ENCODE data around the gene MCEE. TPM values are rescaled to one million over a fixed set of nuclear protein-coding genes. Genes with fewer than 3 reads are reported as not detected.

Gene MCEE
- total and polyA plus RNA-seq, 2 of the 4 experiments (the other 2 are of a cell fraction) = 11.1 to 15.0 TPM

GRCh38 chr2:71101656-71102055 is 28.4 kb downstream of the MCEE start:
- H3K79me1 ChIP-seq (ENCODE audit: low read depth in 1 of 2, low read length in 2 of 2) = no peaks in the 10 kb centered on the region
- 0 out of 2 replicates have a peak overlapping the region, but pooled peaks have one; percentile 25 for H3K4me2 ChIP-seq (ENCODE audit: low read depth, low read length)
- peak; percentile 94 for DNase-seq
- CTCF ChIA-PET = interaction anchor here (0.7 to 3.0 kb wide), 4 partner anchors 9 to 283 kb away, joined by 4 to 20 read pairs (median 10); no protein-coding TSS in a partner anchor
- no peak overlapping the region for H2BK20ac ChIP-seq (ENCODE audit: low read depth, low read length)
- H3K4me1 ChIP-seq (ENCODE audit: control insufficient read depth, insufficient read depth, low read length) = no peaks in the 10 kb centered on the region
- no peak overlapping the region for H3K18ac ChIP-seq (ENCODE audit: low read depth, low read length)
- H3K27me3 ChIP-seq (ENCODE audit: control insufficient read depth, insufficient read depth, low read length) = no peaks in the 10 kb centered on the region; the same call in 1 of the 2 replicates
- H4K91ac ChIP-seq (ENCODE audit: insufficient read depth, low read depth, low read length) = no peak overlapping the region
- intact Hi-C loops (cut with micrococcal nuclease) (no loop called here), dilution Hi-C loops (cut with HindIII; ENCODE audit: low sequenced_read_pairs, unreplicated experiment) (no loop called here), in situ Hi-C loops (cut with MboI; ENCODE audit: low sequenced_read_pairs) (no loop called here)
- H3K23ac ChIP-seq (ENCODE audit: low read depth, low read length) = no peak overlapping the region
- H4K8ac ChIP-seq (ENCODE audit: low read depth in 2 of 2, low read length in 2 of 2) = 0 out of 4 replicates have a peak overlapping the region, but pooled peaks of 1 of the 2 experiments have one; percentile 36
- H3K14ac ChIP-seq (replicated peaks; ENCODE audit: low read depth, low read length) = no peak overlapping the region
- BruUV-seq (replicated peaks) = no TSS peak
- no peak overlapping the region for H2BK120ac ChIP-seq (ENCODE audit: low read depth, low read length)
- peak; percentile 77 for ATAC-seq (ENCODE audit: low read depth)
- WGBS, 2 experiments (ENCODE audit: extremely low coverage in 2 of 2, insufficient read length in 1 of 2) = no CpG with 5 or more reads among the region's 2 CpGs
- 0 out of 2 replicates have a peak, but pooled peaks have one; percentile 4 for TF ChIP-seq CEBPB (IDR thresholded peaks at IDR 0.05; ENCODE audit: low read depth, low read length)
- TF ChIP-seq MAZ (IDR thresholded peaks at IDR 0.05; ENCODE audit: borderline replicate concordance, low read depth, low read length) = peak; percentile 33; the same call in 1 of the 2 replicates
- TF ChIP-seq RFX5 (IDR thresholded peaks at IDR 0.05; ENCODE audit: low read depth, low read length) = no peak
- 0 out of 2 replicates have a peak, but pooled peaks have one; percentile 10 for TF ChIP-seq BHLHE40 (IDR thresholded peaks at IDR 0.05; ENCODE audit: low read depth, low read length)
- no peak for TF ChIP-seq RCOR1 (IDR thresholded peaks at IDR 0.05; ENCODE audit: insufficient replicate concordance, low read length)
- H3K4ac ChIP-seq (ENCODE audit: low read depth, low read length) = no peak overlapping the region
- H2BK15ac ChIP-seq (ENCODE audit: low read depth, low read length) = no peak overlapping the region
- POLR2A ChIA-PET (ENCODE audit: unreplicated experiment) = interaction anchor here (0.7 kb wide), 1 partner anchor 10 kb away, joined by 3 read pairs; no protein-coding TSS in a partner anchor
- H3K9ac ChIP-seq (ENCODE audit: low read depth, low read length) = no peak overlapping the region
- no peak overlapping the region for H3K4me3 ChIP-seq (ENCODE audit: insufficient read depth, low read depth, low read length)
- H3K9me3 ChIP-seq (ENCODE audit: control insufficient read depth, insufficient read depth, low read length) = peaks cover 3% of the 10 kb centered on the region
- H2AFZ ChIP-seq (replicated peaks; ENCODE audit: low read length, poor library complexity) = no peak overlapping the region
- no peaks in the 10 kb centered on the region for H3K9me1 ChIP-seq (ENCODE audit: insufficient read depth, low read length)
- no peaks in the 10 kb centered on the region for H3K36me3 ChIP-seq (ENCODE audit: control insufficient read depth, insufficient read depth, low read length)
- no peak overlapping the region for H4K5ac ChIP-seq (ENCODE audit: low read depth, low read length)
- no peak overlapping the region for H2BK5ac ChIP-seq (ENCODE audit: low read depth, low read length, poor library complexity, severe bottlenecking)
- H3K56ac ChIP-seq (ENCODE audit: extremely low read depth, insufficient read depth, low read length) = no peak overlapping the region
- H2AK9ac ChIP-seq (replicated peaks; ENCODE audit: low read depth, low read length, poor library complexity) = no peak overlapping the region
- no peak overlapping the region for H2AK5ac ChIP-seq (ENCODE audit: low read depth, low read length)
- H3K27ac ChIP-seq (ENCODE audit: insufficient read depth, low read length) = no peak overlapping the region
- H4K20me1 ChIP-seq (ENCODE audit: insufficient read depth, low read length) = no peaks in the 10 kb centered on the region

Measured in IMR-90 (cell line).